HG03039 (cell line): Measurements from ENCODE around the gene ZNF200.

Experiments
- ATAC-seq: cut with Tn5 transposase; IDR thresholded peaks from one replicate; pipeline ENCODE4 v1.9.1; 2021; ENCODE audit warnings: mild to moderate bottlenecking, moderate library complexity; ENCODE audit not compliant: unreplicated experiment

Gene ZNF200

GRCh38 chr16:3179651-3180050 lies 55.3 kb downstream of the ZNF200 start:
- ATAC-seq = no peak

GRCh38 chr16:3175157-3176093 lies 59.5 kb downstream of the ZNF200 start:
- no peak for ATAC-seq

GRCh38 chr16:3174618-3175148 lies 60.3 kb downstream of the ZNF200 start:
- ATAC-seq = no peak

- no peak for ATAC-seq
Observed at GRCh38 chr16:3173892-3174617, 60.9 kb downstream of the ZNF200 start.
